Neuronal stem cell (in vitro differentiated cells): ENCODE measurements around the gene LLCFC1.

Experiments
- DNase-seq: peaks from one replicate; pipeline ENCODE4 v3.0.0-alpha.2; 2013; ENCODE audit warnings: low spot score
- H2AFZ ChIP-seq: one replicate; pipeline ENCODE4 v1.6.1; 2013; ENCODE audit warnings: mild to moderate bottlenecking, low read length, inconsistent platforms
- H2AK5ac ChIP-seq: 2 replicates; pipeline ENCODE4 v1.6.1; 2013; ENCODE audit warnings: low read depth, mild to moderate bottlenecking, inconsistent platforms, low read length, moderate library complexity, mixed read lengths
- H2BK120ac ChIP-seq: 2 replicates; pipeline ENCODE4 v1.6.1; 2013; ENCODE audit warnings: low read depth, mild to moderate bottlenecking, inconsistent platforms, low read length, moderate library complexity, mixed read lengths
- H2BK12ac ChIP-seq: one replicate; pipeline ENCODE4 v1.6.1; 2013; ENCODE audit warnings: low read length, inconsistent platforms
- H2BK15ac ChIP-seq: 2 replicates; pipeline ENCODE4 v1.6.1; 2013; ENCODE audit warnings: mild to moderate bottlenecking, low read length, inconsistent platforms, mixed read lengths
- H2BK5ac ChIP-seq: one replicate; pipeline ENCODE4 v1.6.1; 2013; ENCODE audit warnings: inconsistent platforms, mild to moderate bottlenecking, low read length, moderate library complexity
- H3K14ac ChIP-seq: one replicate; pipeline ENCODE4 v1.6.1; 2013; ENCODE audit warnings: low read length, inconsistent platforms
- H3K18ac ChIP-seq: 2 replicates; pipeline ENCODE4 v1.6.1; 2013; ENCODE audit warnings: low read length, inconsistent platforms
- H3K23ac ChIP-seq: 2 replicates; pipeline ENCODE4 v1.6.1; 2013; ENCODE audit warnings: low read depth, mild to moderate bottlenecking, mixed read lengths, low read length, inconsistent platforms; ENCODE audit not compliant: poor library complexity
- H3K27ac ChIP-seq: replicated peaks from 3 replicates; pipeline ENCODE4 v1.5.1; 2013; ENCODE audit warnings: low read length, inconsistent platforms
- H3K27me3 ChIP-seq, 3 experiments: 2 replicates each; pipeline ENCODE4 v1.6.1; 2013; ENCODE audit warnings: low read length in 3 of 3, mild to moderate bottlenecking in 2 of 3, inconsistent platforms in 1 of 3, low read depth in 1 of 3, mixed read lengths in 1 of 3, moderate library complexity in 1 of 3; ENCODE audit not compliant: control insufficient read depth in 3 of 3, insufficient read depth in 3 of 3
- H3K36me3 ChIP-seq, 2 donors: replicated peaks in 1 of 2; 2 replicates each; pipeline ENCODE4 v1.6.1; 2013; ENCODE audit warnings: low read length in 2 of 2; ENCODE audit not compliant: control insufficient read depth in 2 of 2, insufficient read depth in 2 of 2
- H3K4ac ChIP-seq: 2 replicates; pipeline ENCODE4 v1.6.1; 2013; ENCODE audit warnings: inconsistent platforms, mild to moderate bottlenecking, low read length, moderate library complexity
- H3K4me1 ChIP-seq, 2 donors: 1 replicate in 1 of 2; 2 replicates in 1 of 2; pipeline ENCODE4 v1.6.1; 2013; ENCODE audit warnings: low read length in 2 of 2, low read depth in 1 of 2; ENCODE audit not compliant: control insufficient read depth in 2 of 2, insufficient read depth in 1 of 2
- H3K4me2 ChIP-seq: one replicate; pipeline ENCODE4 v1.6.1; 2013; ENCODE audit warnings: mild to moderate bottlenecking, low read length, inconsistent platforms; ENCODE audit not compliant: insufficient read depth, poor library complexity, severe bottlenecking
- H3K4me3 ChIP-seq, 2 donors: 2 replicates each; pipeline ENCODE4 v1.5.1; 2013; ENCODE audit warnings: low read length in 2 of 2, mild to moderate bottlenecking in 2 of 2, inconsistent platforms in 1 of 2, moderate library complexity in 1 of 2
- H3K79me1 ChIP-seq: one replicate; pipeline ENCODE4 v1.6.1; 2013; ENCODE audit warnings: low read depth, mild to moderate bottlenecking, inconsistent platforms, low read length, moderate library complexity
- H3K9ac ChIP-seq: one replicate; pipeline ENCODE4 v1.6.1; 2013; ENCODE audit warnings: mild to moderate bottlenecking, low read depth, low read length, inconsistent platforms; ENCODE audit not compliant: poor library complexity
- H3K9me3 ChIP-seq, 2 donors: replicated peaks in 1 of 2; 2 replicates each; pipeline versions ENCODE3 to v1.6.1; 2013; ENCODE audit warnings: low read length in 2 of 2, mild to moderate bottlenecking in 2 of 2, inconsistent platforms in 1 of 2, low read depth in 1 of 2, mixed read lengths in 1 of 2, moderate library complexity in 1 of 2; ENCODE audit not compliant: control insufficient read depth in 2 of 2, insufficient read depth in 1 of 2
- H4K8ac ChIP-seq: one replicate; pipeline ENCODE4 v1.6.1; 2013; ENCODE audit warnings: low read depth, mild to moderate bottlenecking, inconsistent platforms, low read length, moderate library complexity
- H4K91ac ChIP-seq: one replicate; pipeline ENCODE4 v1.6.1; 2013; ENCODE audit warnings: low read length, low read depth, mild to moderate bottlenecking, inconsistent platforms; ENCODE audit not compliant: poor library complexity
- WGBS, 2 donors: extraction: QIAGEN DNeasy Blood & Tissue Kit; methylation state at CpG; one replicate each; pipeline ENCODE4 v1.1.7; 2013; ENCODE audit warnings: missing lambda C conversion rate in 2 of 2, mixed read lengths in 1 of 2; ENCODE audit not compliant: insufficient read length in 2 of 2, insufficient replicate concordance in 1 of 2; ENCODE audit errors: extremely low coverage in 2 of 2; 5-methylcytosine and 5-hydroxymethylcytosine counted together

Gene LLCFC1

GRCh38 chr7:142934056-142934455 lies 5.2 kb upstream of the LLCFC1 start:
- H3K4me1 ChIP-seq, result peaks cover 0 to 2% of the 10 kb centered on the region in 2 donors
- H3K27ac ChIP-seq, result no peak overlapping the region
- H4K8ac ChIP-seq, result no peak overlapping the region
- no peak overlapping the region for H4K91ac ChIP-seq
- no peaks in the 10 kb centered on the region for H3K36me3 ChIP-seq
- no peak overlapping the region for H3K4ac ChIP-seq
- no peak overlapping the region for H3K4me2 ChIP-seq
- H3K18ac ChIP-seq, result no peak overlapping the region
- H2BK12ac ChIP-seq, result no peak overlapping the region
- H2BK15ac ChIP-seq, result no peak overlapping the region
- WGBS, 2 donors, result no CpG with 5 or more reads among the region's 12 CpGs
- no peaks in the 10 kb centered on the region for H3K27me3 ChIP-seq
- no peak overlapping the region for H2AK5ac ChIP-seq
- H3K23ac ChIP-seq, result no peak overlapping the region
- H3K9me3 ChIP-seq, result no peaks in the 10 kb centered on the region
- no peak overlapping the region for H3K9ac ChIP-seq
- H3K4me3 ChIP-seq, result no peak overlapping the region
- no peak overlapping the region for H3K14ac ChIP-seq
- no peak overlapping the region for H2AFZ ChIP-seq
- DNase-seq, result no peak
- H3K79me1 ChIP-seq, result no peaks in the 10 kb centered on the region
- H2BK120ac ChIP-seq, result no peak overlapping the region
- H2BK5ac ChIP-seq, result no peak overlapping the region

- no CpG with 5 or more reads among the region's 12 CpGs for WGBS, 2 donors
- Histone ChIP-seq H3K9me3 (no peaks in the 10 kb centered on the region), H2BK12ac (no peak overlapping the region), H3K18ac (no peak overlapping the region), H4K91ac (no peak overlapping the region), H3K23ac (no peak overlapping the region), H3K4me3 (no peak overlapping the region), H3K4me1 (peaks cover 0 to 2% of the 10 kb centered on the region in 2 donors), H2AFZ (no peak overlapping the region), H2BK5ac (no peak overlapping the region), H3K4me2 (no peak overlapping the region), H3K27ac (no peak overlapping the region), H2BK120ac (no peak overlapping the region), H3K4ac (no peak overlapping the region), H3K14ac (no peak overlapping the region), H2AK5ac (no peak overlapping the region), H4K8ac (no peak overlapping the region), H3K36me3 (no peaks in the 10 kb centered on the region), H3K27me3 (no peaks in the 10 kb centered on the region), H2BK15ac (no peak overlapping the region), H3K9ac (no peak overlapping the region), H3K79me1 (no peaks in the 10 kb centered on the region)
- no peak for DNase-seq
Observed at GRCh38 chr7:142935941-142936565, 3.2 kb upstream of the LLCFC1 start.

- no peak overlapping the region for H2BK5ac ChIP-seq
- WGBS, 2 donors, result no CpG with 5 or more reads among the region's 4 CpGs
Observed at GRCh38 chr7:142938611-142939010, 673 bp upstream of the LLCFC1 start.

GRCh38 chr7:142940966-142941535 lies 1.8 kb downstream of the LLCFC1 start:
- Histone ChIP-seq H3K27ac (no peak overlapping the region), H3K4ac (no peak overlapping the region), H4K91ac (no peak overlapping the region), H3K4me2 (no peak overlapping the region), H2BK5ac (no peak overlapping the region), H3K14ac (no peak overlapping the region), H2BK15ac (no peak overlapping the region), H3K79me1 (no peaks in the 10 kb centered on the region), H2BK12ac (no peak overlapping the region), H2AFZ (no peak overlapping the region), H4K8ac (no peak overlapping the region), H3K18ac (no peak overlapping the region), H3K23ac (no peak overlapping the region), H3K9me3 (no peaks in the 10 kb centered on the region), H3K4me3 (no peak overlapping the region), H2AK5ac (no peak overlapping the region), H3K4me1 (no peaks in the 10 kb centered on the region), H3K9ac (no peak overlapping the region), H3K36me3 (no peaks in the 10 kb centered on the region), H3K27me3 (no peaks in the 10 kb centered on the region), H2BK120ac (no peak overlapping the region)
- DNase-seq, result no peak
- WGBS, 2 donors, result no CpG with 5 or more reads among the region's 10 CpGs

More at GRCh38 chr7:142938611-142939010, 673 bp upstream of the LLCFC1 start:
- Histone ChIP-seq H2AK5ac (no peak overlapping the region), H3K4me3 (no peak overlapping the region), H3K9ac (no peak overlapping the region), H3K14ac (no peak overlapping the region), H2BK12ac (no peak overlapping the region), H3K36me3 (no peaks in the 10 kb centered on the region), H3K79me1 (no peaks in the 10 kb centered on the region), H3K4me2 (no peak overlapping the region), H3K4ac (no peak overlapping the region), H2BK120ac (no peak overlapping the region), H2BK15ac (no peak overlapping the region), H2AFZ (no peak overlapping the region), H3K9me3 (no peaks in the 10 kb centered on the region), H3K18ac (no peak overlapping the region), H4K8ac (no peak overlapping the region), H3K27me3 (no peaks in the 10 kb centered on the region), H3K4me1 (no peaks in the 10 kb centered on the region), H3K23ac (no peak overlapping the region), H4K91ac (no peak overlapping the region), H3K27ac (no peak overlapping the region)
- DNase-seq, result no peak
